OCI-LY1 (cell line): ENCODE data around the gene CIDEB.

Source experiments
- EZH2 ChIP-seq: fragments of 200-600 bp; sonication (generic), shearing (Covaris generic); IDR thresholded peaks from 2 replicates; pipeline ENCODE4 v1.8.0; 2017; ENCODE audit warnings: borderline replicate concordance, mixed run types, mild to moderate bottlenecking, antibody characterized with exemption, low read length, moderate library complexity, mixed read lengths
- TF ChIP-seq, protein P1 (sequence below): fragments of 200-600 bp; sonication (generic), shearing (Covaris generic); IDR thresholded peaks from 2 replicates; pipeline ENCODE4 v1.5.1; 2017; ENCODE audit warnings: mild to moderate bottlenecking, antibody characterized with exemption, low read length, moderate library complexity, mixed read lengths

DNA sequence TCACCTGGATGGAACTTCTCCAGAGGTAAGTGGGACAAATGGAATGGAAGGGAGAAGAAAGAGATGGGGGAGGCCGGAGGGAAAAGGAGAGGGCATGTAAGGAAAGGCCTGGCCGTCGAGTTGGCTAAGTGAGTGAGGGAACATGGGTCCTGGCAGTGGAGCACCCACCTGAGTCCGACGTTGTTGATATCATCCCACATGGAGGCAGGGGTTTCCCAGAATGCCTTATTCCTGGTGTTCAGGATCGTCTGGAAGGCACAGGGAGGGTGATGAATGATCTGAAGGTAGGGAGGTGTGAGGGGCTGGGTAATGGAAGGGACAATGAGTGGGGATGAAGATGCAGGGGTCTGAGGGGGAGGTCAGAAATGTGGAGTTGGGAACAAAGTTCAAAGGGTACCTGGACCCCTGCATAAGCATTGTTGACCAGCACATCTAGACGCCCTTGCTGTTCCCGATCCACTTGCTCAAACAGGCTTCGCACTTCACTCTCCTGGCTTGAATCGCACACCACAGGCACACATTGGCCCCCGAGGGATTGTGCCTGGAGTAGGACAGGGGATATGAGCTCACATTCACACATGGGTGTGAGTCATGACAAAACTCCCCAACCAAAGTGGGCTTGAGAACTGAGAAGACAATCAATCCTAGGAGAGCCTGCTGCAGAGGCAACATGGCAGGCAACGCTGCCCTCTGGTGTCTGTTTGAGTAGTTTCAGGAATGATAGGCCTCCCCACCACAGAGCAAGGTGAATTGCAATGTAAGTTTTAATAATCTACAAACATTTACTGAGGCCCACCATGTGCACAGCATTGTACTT is 11.2 kb downstream of the CIDEB start:
- TF ChIP-seq, protein P1, sequence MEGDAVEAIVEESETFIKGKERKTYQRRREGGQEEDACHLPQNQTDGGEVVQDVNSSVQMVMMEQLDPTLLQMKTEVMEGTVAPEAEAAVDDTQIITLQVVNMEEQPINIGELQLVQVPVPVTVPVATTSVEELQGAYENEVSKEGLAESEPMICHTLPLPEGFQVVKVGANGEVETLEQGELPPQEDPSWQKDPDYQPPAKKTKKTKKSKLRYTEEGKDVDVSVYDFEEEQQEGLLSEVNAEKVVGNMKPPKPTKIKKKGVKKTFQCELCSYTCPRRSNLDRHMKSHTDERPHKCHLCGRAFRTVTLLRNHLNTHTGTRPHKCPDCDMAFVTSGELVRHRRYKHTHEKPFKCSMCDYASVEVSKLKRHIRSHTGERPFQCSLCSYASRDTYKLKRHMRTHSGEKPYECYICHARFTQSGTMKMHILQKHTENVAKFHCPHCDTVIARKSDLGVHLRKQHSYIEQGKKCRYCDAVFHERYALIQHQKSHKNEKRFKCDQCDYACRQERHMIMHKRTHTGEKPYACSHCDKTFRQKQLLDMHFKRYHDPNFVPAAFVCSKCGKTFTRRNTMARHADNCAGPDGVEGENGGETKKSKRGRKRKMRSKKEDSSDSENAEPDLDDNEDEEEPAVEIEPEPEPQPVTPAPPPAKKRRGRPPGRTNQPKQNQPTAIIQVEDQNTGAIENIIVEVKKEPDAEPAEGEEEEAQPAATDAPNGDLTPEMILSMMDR: peak; percentile 79
- TF ChIP-seq EZH2: no peak
